GM18951 (cell line): ENCODE data around the gene CHCHD5.

ENCODE experiments used
- POLR2A ChIP-seq: IDR thresholded peaks from 4 replicates; pipeline ENCODE4 v1.6.1; 2011; ENCODE audit warnings: mild to moderate bottlenecking; ENCODE audit not compliant: insufficient read length, insufficient read depth; ENCODE audit errors: extremely low read depth
- in situ Hi-C: fragments of 300-500 bp; cut with MboI; formaldehyde crosslinking; loops from one replicate; pipeline ENCODE4 v1.12.0; 2022; ENCODE audit warnings: low sequenced_read_pairs, mixed read lengths, inconsistent platforms; ENCODE audit not compliant: unreplicated experiment

Gene CHCHD5

GRCh38 chr2:112636605-112637288 lies 52.3 kb downstream of the CHCHD5 start:
- in situ Hi-C loops = no loop called here
- no peak for TF ChIP-seq POLR2A

- no peak for TF ChIP-seq POLR2A
- in situ Hi-C loops = no loop called here
These were observed 52.9 kb downstream of the CHCHD5 start for GRCh38 chr2:112637289-112637660.
